HepG2 (cell line): ENCODE data around the gene VCP. TPM values are rescaled to one million over a fixed set of nuclear protein-coding genes. Genes with fewer than 3 reads are reported as not detected.

Source experiments
- BCLAF1 ChIP-seq: fragments of 450-650 bp; IDR thresholded peaks from 2 replicates; pipeline ENCODE4 v1.6.1; 2017; ENCODE audit warnings: mild to moderate bottlenecking
- GLMP ChIP-seq: sonication (generic); formaldehyde crosslinking; IDR thresholded peaks from 2 replicates; pipeline ENCODE4 v1.9.0; 2021; ENCODE audit warnings: missing genetic modification reagents, mild to moderate bottlenecking, borderline replicate concordance
- HNF4A ChIP-seq: sonication (generic); formaldehyde crosslinking; IDR thresholded peaks from 2 replicates; pipeline ENCODE4 v1.4.0; 2020; ENCODE audit warnings: missing genetic modification reagents
- ISL2 ChIP-seq: sonication (generic); formaldehyde crosslinking; IDR thresholded peaks from 2 replicates; pipeline ENCODE4 v1.5.0; 2020; ENCODE audit warnings: missing genetic modification reagents
- MEIS2 ChIP-seq: sonication (generic); formaldehyde crosslinking; IDR thresholded peaks from 2 replicates; pipeline ENCODE4 v1.9.0; 2021; ENCODE audit warnings: mild to moderate bottlenecking, missing genetic modification reagents
- NCOR1 ChIP-seq: fragments of 200-600 bp; sonication (generic); IDR thresholded peaks from 2 replicates; pipeline ENCODE4 v1.7.0; 2017; ENCODE audit warnings: antibody characterized with exemption, low read length, borderline replicate concordance
- NFATC3 ChIP-seq: sonication (generic); formaldehyde crosslinking; IDR thresholded peaks from 2 replicates; pipeline ENCODE4 v1.5.1; 2020; ENCODE audit warnings: mild to moderate bottlenecking, missing genetic modification reagents
- NFYB ChIP-seq: sonication (generic); formaldehyde crosslinking; IDR thresholded peaks from 2 replicates; pipeline ENCODE4 v1.4.0; 2020; ENCODE audit warnings: missing genetic modification reagents
- NR0B2 ChIP-seq: sonication (generic); formaldehyde crosslinking; IDR thresholded peaks from 2 replicates; pipeline ENCODE4 v1.4.0; 2020; ENCODE audit warnings: mild to moderate bottlenecking, missing genetic modification reagents
- TBX3 ChIP-seq: fragments of 450-650 bp; IDR thresholded peaks from 2 replicates; pipeline ENCODE4 v1.6.1; 2017; ENCODE audit warnings: antibody characterized with exemption, mild to moderate bottlenecking, inconsistent platforms, borderline replicate concordance
- THAP9 ChIP-seq: sonication (generic); formaldehyde crosslinking; IDR thresholded peaks from 2 replicates; pipeline ENCODE4; 2020; ENCODE audit warnings: missing genetic modification reagents, mild to moderate bottlenecking, borderline replicate concordance
- ZNF3 ChIP-seq: IDR thresholded peaks from 2 replicates; pipeline ENCODE4 v1.7.0; 2017; ENCODE audit warnings: inconsistent platforms
- ZNF329 ChIP-seq: sonication (generic); formaldehyde crosslinking; IDR thresholded peaks from 2 replicates; pipeline ENCODE4 v1.9.0; 2021; ENCODE audit warnings: low read depth, mild to moderate bottlenecking, missing genetic modification reagents
- ZNF614 ChIP-seq: IDR thresholded peaks from 2 replicates; pipeline ENCODE4 v1.6.1; 2018; ENCODE audit warnings: missing biosample characterization, missing genetic modification reagents, inconsistent platforms, borderline replicate concordance
- ZNF616 ChIP-seq: sonication (generic); formaldehyde crosslinking; IDR thresholded peaks from 2 replicates; pipeline ENCODE4 v1.5.0; 2020; ENCODE audit warnings: low read depth, mild to moderate bottlenecking, missing genetic modification reagents
- ZNF629 ChIP-seq: sonication (generic); formaldehyde crosslinking; conservative IDR thresholded peaks from 2 replicates; pipeline ENCODE4 v1.5.0; 2020; ENCODE audit warnings: missing genetic modification reagents
- ZNF788 ChIP-seq: sonication (generic); formaldehyde crosslinking; IDR thresholded peaks from 2 replicates; pipeline ENCODE4 v1.5.0; 2020; ENCODE audit warnings: mild to moderate bottlenecking, missing genetic modification reagents, borderline replicate concordance
- polyA plus RNA-seq, 8 experiments: library from polyadenylated mRNA; depleted of rRNA in 3 of 8; stranded (reverse) in 7 of 8; unstranded in 1 of 8; fragments of >200 nt; fragmentation: Illumina TruSeq in 4 of 8; extraction: Trizol in 4 of 8; gene quantifications; 2 replicates each; pipeline versions ENCODE4 v1.2.1 to v1.2.3, GENCODE V29; 2011 to 2016; ENCODE audit warnings: low read depth in 4 of 8, missing spikeins in 1 of 8, mixed read lengths in 1 of 8; ENCODE audit not compliant: insufficient read depth in 1 of 8
- total RNA-seq, 5 experiments: library from RNA; depleted of rRNA; stranded (reverse); fragments of >200 nt; fragmentation: Illumina TruSeq; extraction: Trizol; gene quantifications; 2 replicates each; pipeline ENCODE4 v1.2.3, GENCODE V29; 2016; ENCODE audit warnings: low read depth in 1 of 5

VCP gene
- total and polyA plus RNA-seq, 2 of the 13 experiments (the other 11 are each of a cell fraction or from before 2014, with no cell fraction given), result 143 to 391 TPM

- peak; percentile 57 for TF ChIP-seq THAP9
- no peak for TF ChIP-seq NFATC3 (CRISPR knock-in tag)
- no peak for TF ChIP-seq NCOR1
- no peak for TF ChIP-seq HNF4A (CRISPR knock-in tag)
- TF ChIP-seq ZNF329 (CRISPR knock-in tag), result no peak
- TF ChIP-seq ISL2 (CRISPR knock-in tag), result no peak
- no peak for TF ChIP-seq ZNF614
- peak; percentile 69 for TF ChIP-seq NFYB (CRISPR knock-in tag)
- no peak for TF ChIP-seq ZNF629 (CRISPR knock-in tag)
- TF ChIP-seq ZNF616 (CRISPR knock-in tag), result 0 out of 2 replicates have a peak, but pooled peaks have one; percentile 31
- no peak for TF ChIP-seq BCLAF1
- TF ChIP-seq TBX3, result no peak
- peak; percentile 55; the same call in 1 of the 2 replicates for TF ChIP-seq NR0B2
- TF ChIP-seq MEIS2 (CRISPR knock-in tag), result no peak; the same call in 1 of the 2 replicates
- TF ChIP-seq GLMP, result no peak
- no peak for TF ChIP-seq ZNF3 (CRISPR knock-in tag)
- 0 out of 2 replicates have a peak, but pooled peaks have one; percentile 13 for TF ChIP-seq ZNF788 (CRISPR knock-in tag)
Measured at GRCh38 chr9:35115680-35116538, 43.5 kb upstream of the VCP start, which contains the start of gene ATOSB (continued).
